HG03103 (cell line): ENCODE data around the gene KLHL10.

Experiments
- ATAC-seq: cut with Tn5 transposase; IDR thresholded peaks from one replicate; pipeline ENCODE4 v1.9.1; 2021; ENCODE audit warnings: low read depth; ENCODE audit not compliant: unreplicated experiment

KLHL10 gene

DNA sequence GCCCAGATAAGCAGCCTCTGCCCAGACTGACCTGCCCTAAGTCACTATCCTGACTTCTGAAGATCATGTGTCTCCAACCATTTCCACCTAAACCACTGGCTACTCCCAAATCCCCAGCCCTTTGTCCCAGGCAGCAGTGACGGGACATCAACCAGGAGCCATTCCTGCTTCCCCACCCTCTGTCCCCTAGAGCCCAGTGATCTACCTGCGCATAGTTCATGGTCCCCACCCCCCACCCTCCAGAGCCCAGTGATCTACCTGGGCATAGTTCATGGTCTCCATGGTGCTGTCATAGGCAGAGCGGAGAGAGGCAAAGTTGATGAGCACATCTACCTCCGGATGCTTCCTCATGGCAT is 54.4 kb downstream of the KLHL10 start:
- no peak for ATAC-seq

- ATAC-seq: no peak
Measured at GRCh38 chr17:41893384-41893783, 55.8 kb downstream of the KLHL10 start.

DNA sequence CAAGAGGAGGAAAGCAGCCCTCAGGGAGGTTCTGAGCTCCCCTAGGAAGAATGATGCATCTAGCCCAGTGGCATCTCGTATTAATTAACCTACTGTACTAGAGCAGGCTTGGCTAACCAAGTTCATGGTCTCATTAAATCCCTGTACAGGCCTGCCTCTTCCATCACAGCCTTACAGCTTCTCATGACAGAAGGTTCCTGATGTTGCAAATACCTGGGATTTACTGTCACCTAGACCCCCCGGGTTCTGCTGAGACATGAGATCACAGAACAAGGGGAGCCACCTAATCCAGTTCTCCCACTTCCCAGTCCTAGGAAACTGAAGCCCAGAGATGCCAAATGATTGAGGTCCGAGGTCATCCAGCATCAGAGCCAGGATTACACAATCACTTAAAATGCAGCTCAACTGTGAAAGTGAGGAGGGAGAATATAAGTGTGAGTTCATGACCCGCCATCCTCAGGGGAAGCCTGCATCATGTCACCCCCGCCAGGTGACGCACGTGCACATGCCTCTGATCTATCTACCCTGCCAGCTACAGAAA is 57.2 kb downstream of the KLHL10 start:
- no peak for ATAC-seq

GRCh38 chr17:41895617-41896016 is 58.0 kb downstream of the KLHL10 start:
- no peak for ATAC-seq

- ATAC-seq: no peak
Measured at GRCh38 chr17:41896726-41897125, 59.1 kb downstream of the KLHL10 start.
